HEK293 (cell line): ENCODE data around the gene HSD17B10.

ENCODE experiments used
- CTCF ChIA-PET: fragments of 350-600 bp; formaldehyde crosslinking; extraction: SDS; loops from one replicate; lab custom pipeline; 2021; ENCODE audit warnings: antibody characterized with exemption; lab: Yijun Ruan, JAX
- POLR2A ChIA-PET: fragments of 300-600 bp; formaldehyde crosslinking; extraction: SDS; loops from one replicate; lab custom pipeline; 2020; ENCODE audit warnings: antibody characterized with exemption, inconsistent platforms; lab: Yijun Ruan, JAX
- H3K27ac ChIP-seq: fragments of 200-500 bp; sonication (Bioruptor generic); 2 replicates; pipeline ENCODE4 v1.5.1; 2014; ENCODE audit warnings: low read depth, low read length, control low read depth, inconsistent platforms; ENCODE audit errors: extremely low read depth
- H3K36me3 ChIP-seq, 2 experiments: fragments of 200-500 bp in 1 of 2; sonication (Bioruptor generic) in 1 of 2; 1 replicate in 1 of 2; 2 replicates in 1 of 2; pipeline ENCODE4 v1.5.1; 2014 to 2017; ENCODE audit warnings: inconsistent platforms in 2 of 2, low read length in 2 of 2; ENCODE audit not compliant: control insufficient read depth in 2 of 2, insufficient read depth in 1 of 2
- H3K4me1 ChIP-seq: fragments of 200-500 bp; sonication (Bioruptor generic); 2 replicates; pipeline ENCODE4 v1.5.1; 2014; ENCODE audit warnings: mild to moderate bottlenecking, low read length, inconsistent platforms; ENCODE audit not compliant: control insufficient read depth, insufficient read depth
- H3K4me3 ChIP-seq: 2 replicates; pipeline ENCODE4 v1.5.1; 2011; ENCODE audit warnings: low read depth, mild to moderate bottlenecking, control low read depth, low read length, moderate library complexity
- H3K9me3 ChIP-seq: fragments of 200-500 bp; sonication (Bioruptor generic); 2 replicates; pipeline ENCODE4 v1.5.1; 2014; ENCODE audit warnings: low read depth, low read length, inconsistent platforms; ENCODE audit not compliant: control insufficient read depth, insufficient read depth
- BCL11A ChIP-seq: fragments of 450-650 bp; formaldehyde crosslinking; IDR thresholded peaks from 2 replicates; pipeline ENCODE4 v1.5.1; 2016; ENCODE audit warnings: low read depth, missing biosample characterization, missing genetic modification characterization
- KLF10 ChIP-seq: fragments of 450-650 bp; IDR thresholded peaks from 2 replicates; pipeline ENCODE4 v1.5.1; 2018; ENCODE audit warnings: missing biosample characterization, mild to moderate bottlenecking, missing genetic modification characterization
- KLF16 ChIP-seq: fragments of 450-650 bp; formaldehyde crosslinking; IDR thresholded peaks from 2 replicates; pipeline ENCODE4 v1.5.1; 2017; ENCODE audit warnings: missing biosample characterization, missing genetic modification characterization
- KLF9 ChIP-seq: fragments of 450-650 bp; formaldehyde crosslinking; IDR thresholded peaks from 2 replicates; pipeline ENCODE4 v1.5.1; 2016; ENCODE audit warnings: missing biosample characterization, missing genetic modification characterization, low read depth
- OVOL3 ChIP-seq: fragments of 450-650 bp; formaldehyde crosslinking; IDR thresholded peaks from 2 replicates; pipeline ENCODE4 v1.5.1; 2016; ENCODE audit warnings: missing biosample characterization, missing genetic modification characterization
- SP7 ChIP-seq: fragments of 450-650 bp; formaldehyde crosslinking; IDR thresholded peaks from 2 replicates; pipeline ENCODE4 v1.5.1; 2016; ENCODE audit warnings: missing biosample characterization, missing genetic modification characterization
- YY2 ChIP-seq: fragments of 450-650 bp; formaldehyde crosslinking; IDR thresholded peaks from 2 replicates; pipeline ENCODE4 v1.5.1; 2016; ENCODE audit warnings: missing biosample characterization, missing genetic modification characterization
- ZBTB44 ChIP-seq: fragments of 450-650 bp; IDR thresholded peaks from 2 replicates; pipeline ENCODE4 v1.5.1; 2018; ENCODE audit warnings: missing biosample characterization, mild to moderate bottlenecking, missing genetic modification characterization
- ZBTB8A ChIP-seq: fragments of 450-650 bp; formaldehyde crosslinking; IDR thresholded peaks from 2 replicates; pipeline ENCODE4 v1.5.1; 2016; ENCODE audit warnings: missing biosample characterization, missing genetic modification characterization
- ZNF133 ChIP-seq: fragments of 450-650 bp; formaldehyde crosslinking; IDR thresholded peaks from 2 replicates; pipeline ENCODE4 v1.5.1; 2016; ENCODE audit warnings: missing biosample characterization, missing genetic modification characterization
- ZNF140 ChIP-seq: fragments of 450-650 bp; formaldehyde crosslinking; IDR thresholded peaks from 2 replicates; pipeline ENCODE4 v1.5.1; 2016; ENCODE audit warnings: missing biosample characterization, missing genetic modification characterization
- ZNF148 ChIP-seq: fragments of 450-650 bp; formaldehyde crosslinking; IDR thresholded peaks from 2 replicates; pipeline ENCODE4 v1.5.0; 2017; ENCODE audit warnings: missing biosample characterization, missing genetic modification characterization, borderline replicate concordance
- ZNF214 ChIP-seq: fragments of 450-650 bp; formaldehyde crosslinking; IDR thresholded peaks from 2 replicates; pipeline ENCODE4 v1.5.1; 2017; ENCODE audit warnings: missing biosample characterization, mild to moderate bottlenecking, missing genetic modification characterization, borderline replicate concordance
- ZNF280C ChIP-seq: fragments of 450-650 bp; formaldehyde crosslinking; IDR thresholded peaks from 2 replicates; pipeline ENCODE4 v1.5.1; 2016; ENCODE audit warnings: missing biosample characterization, missing genetic modification characterization
- ZNF335 ChIP-seq: fragments of 450-650 bp; formaldehyde crosslinking; conservative IDR thresholded peaks from 2 replicates; pipeline ENCODE4 v1.5.1; 2016; ENCODE audit warnings: missing biosample characterization, missing genetic modification characterization
- ZNF501 ChIP-seq: fragments of 450-650 bp; formaldehyde crosslinking; IDR thresholded peaks from 2 replicates; pipeline ENCODE4 v1.5.1; 2016; ENCODE audit warnings: missing biosample characterization, missing genetic modification characterization
- ZNF548 ChIP-seq: fragments of 450-650 bp; formaldehyde crosslinking; IDR thresholded peaks from 2 replicates; pipeline ENCODE4 v1.5.1; 2016; ENCODE audit warnings: missing biosample characterization, missing genetic modification characterization
- ZNF549 ChIP-seq: fragments of 450-650 bp; IDR thresholded peaks from 2 replicates; pipeline ENCODE4 v1.5.1; 2018; ENCODE audit warnings: missing biosample characterization, missing genetic modification characterization, mild to moderate bottlenecking, inconsistent platforms, moderate library complexity
- ZNF561 ChIP-seq: fragments of 450-650 bp; IDR thresholded peaks from 2 replicates; pipeline ENCODE4 v1.5.1; 2018; ENCODE audit warnings: missing biosample characterization, missing genetic modification characterization, borderline replicate concordance
- ZNF580 ChIP-seq: fragments of 450-650 bp; formaldehyde crosslinking; IDR thresholded peaks from 2 replicates; pipeline ENCODE4 v1.5.1; 2016; ENCODE audit warnings: missing biosample characterization, missing genetic modification characterization
- ZNF600 ChIP-seq: fragments of 450-650 bp; formaldehyde crosslinking; IDR thresholded peaks from 2 replicates; pipeline ENCODE4 v1.5.1; 2016; ENCODE audit warnings: missing biosample characterization, missing genetic modification characterization
- ZNF623 ChIP-seq: fragments of 450-650 bp; formaldehyde crosslinking; IDR thresholded peaks from 2 replicates; pipeline ENCODE4 v1.5.1; 2016; ENCODE audit warnings: missing biosample characterization, missing genetic modification characterization
- ZNF626 ChIP-seq: fragments of 450-650 bp; sonication (Bioruptor Pico); formaldehyde crosslinking; IDR thresholded peaks from 2 replicates; pipeline ENCODE4 v1.5.1; 2018; ENCODE audit warnings: missing biosample characterization, missing genetic modification characterization, inconsistent platforms
- ZNF654 ChIP-seq: fragments of 450-650 bp; formaldehyde crosslinking; IDR thresholded peaks from 2 replicates; pipeline ENCODE4 v1.5.1; 2016; ENCODE audit warnings: low read depth, missing biosample characterization, missing genetic modification characterization
- ZNF670 ChIP-seq: fragments of 450-650 bp; formaldehyde crosslinking; IDR thresholded peaks from 2 replicates; pipeline ENCODE4 v1.5.1; 2016; ENCODE audit warnings: missing biosample characterization, missing genetic modification characterization, low read depth
- ZNF76 ChIP-seq: fragments of 450-650 bp; formaldehyde crosslinking; IDR thresholded peaks from 2 replicates; pipeline ENCODE4; 2016; ENCODE audit warnings: low read depth, missing biosample characterization, missing genetic modification characterization, borderline replicate concordance
- ZNF792 ChIP-seq: fragments of 450-650 bp; formaldehyde crosslinking; IDR thresholded peaks from 2 replicates; pipeline ENCODE4 v1.5.1; 2016; ENCODE audit warnings: missing biosample characterization, missing genetic modification characterization
- TF ChIP-seq, protein P1 (sequence below): fragments of 450-650 bp; formaldehyde crosslinking; IDR thresholded peaks from 2 replicates; pipeline ENCODE4 v1.5.1; 2016; ENCODE audit warnings: missing biosample characterization, missing genetic modification characterization
- TF ChIP-seq, protein P2 (sequence below): fragments of 450-650 bp; formaldehyde crosslinking; IDR thresholded peaks from 2 replicates; pipeline ENCODE4 v1.5.1; 2016; ENCODE audit warnings: missing biosample characterization, missing genetic modification characterization

HSD17B10 gene

GRCh38 chrX:53481816-53482465, 47.8 kb upstream of the HSD17B10 start:
- ChIA-PET CTCF (interaction anchor here (0.5 to 9.9 kb wide), 48 partner anchors 11 to 659 kb away, joined by 3 to 203 read pairs (median 4); partner anchors contain the start of genes RIBC1 and SMC1A), POLR2A (interaction anchor here (0.6 kb wide), 1 partner anchor 195 kb away, joined by 6 read pairs; no protein-coding TSS in a partner anchor)
- Histone ChIP-seq H3K4me3 (no peak overlapping the region), H3K27ac (no peak overlapping the region), H3K36me3 (no peaks in the 10 kb centered on the region), H3K4me1 (no peaks in the 10 kb centered on the region), H3K9me3 (no peaks in the 10 kb centered on the region)
- TF ChIP-seq ZNF280C (no peak), ZNF626 (tag by site-specific recombination) (no peak), ZNF580 (tag by site-specific recombination) (no peak), ZNF133 (tag by site-specific recombination) (no peak), YY2 (tag by site-specific recombination) (no peak), ZNF76 (tag by site-specific recombination) (no peak), SP7 (no peak), ZNF148 (tag by site-specific recombination) (no peak), ZBTB44 (tag by site-specific recombination) (no peak), ZNF792 (no peak), ZNF623 (no peak), OVOL3 (tag by site-specific recombination) (no peak), KLF16 (no peak), BCL11A (no peak), ZNF549 (tag by site-specific recombination) (no peak), ZNF561 (tag by site-specific recombination) (no peak), ZNF670 (no peak), ZNF548 (tag by site-specific recombination) (no peak), ZNF501 (tag by site-specific recombination) (no peak), ZNF140 (tag by site-specific recombination) (no peak), KLF10 (tag by site-specific recombination) (no peak), ZNF654 (tag by site-specific recombination) (peak; percentile 83), ZNF600 (tag by site-specific recombination) (no peak), ZBTB8A (tag by site-specific recombination) (no peak), ZNF214 (no peak), ZNF335 (tag by site-specific recombination) (no peak), KLF9 (tag by site-specific recombination) (no peak)
- TF ChIP-seq, protein P1, sequence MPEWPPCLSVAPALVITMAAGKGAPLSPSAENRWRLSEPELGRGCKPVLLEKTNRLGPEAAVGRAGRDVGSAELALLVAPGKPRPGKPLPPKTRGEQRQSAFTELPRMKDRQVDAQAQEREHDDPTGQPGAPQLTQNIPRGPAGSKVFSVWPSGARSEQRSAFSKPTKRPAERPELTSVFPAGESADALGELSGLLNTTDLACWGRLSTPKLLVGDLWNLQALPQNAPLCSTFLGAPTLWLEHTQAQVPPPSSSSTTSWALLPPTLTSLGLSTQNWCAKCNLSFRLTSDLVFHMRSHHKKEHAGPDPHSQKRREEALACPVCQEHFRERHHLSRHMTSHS (tag by site-specific recombination) = no peak
- TF ChIP-seq, protein P2, sequence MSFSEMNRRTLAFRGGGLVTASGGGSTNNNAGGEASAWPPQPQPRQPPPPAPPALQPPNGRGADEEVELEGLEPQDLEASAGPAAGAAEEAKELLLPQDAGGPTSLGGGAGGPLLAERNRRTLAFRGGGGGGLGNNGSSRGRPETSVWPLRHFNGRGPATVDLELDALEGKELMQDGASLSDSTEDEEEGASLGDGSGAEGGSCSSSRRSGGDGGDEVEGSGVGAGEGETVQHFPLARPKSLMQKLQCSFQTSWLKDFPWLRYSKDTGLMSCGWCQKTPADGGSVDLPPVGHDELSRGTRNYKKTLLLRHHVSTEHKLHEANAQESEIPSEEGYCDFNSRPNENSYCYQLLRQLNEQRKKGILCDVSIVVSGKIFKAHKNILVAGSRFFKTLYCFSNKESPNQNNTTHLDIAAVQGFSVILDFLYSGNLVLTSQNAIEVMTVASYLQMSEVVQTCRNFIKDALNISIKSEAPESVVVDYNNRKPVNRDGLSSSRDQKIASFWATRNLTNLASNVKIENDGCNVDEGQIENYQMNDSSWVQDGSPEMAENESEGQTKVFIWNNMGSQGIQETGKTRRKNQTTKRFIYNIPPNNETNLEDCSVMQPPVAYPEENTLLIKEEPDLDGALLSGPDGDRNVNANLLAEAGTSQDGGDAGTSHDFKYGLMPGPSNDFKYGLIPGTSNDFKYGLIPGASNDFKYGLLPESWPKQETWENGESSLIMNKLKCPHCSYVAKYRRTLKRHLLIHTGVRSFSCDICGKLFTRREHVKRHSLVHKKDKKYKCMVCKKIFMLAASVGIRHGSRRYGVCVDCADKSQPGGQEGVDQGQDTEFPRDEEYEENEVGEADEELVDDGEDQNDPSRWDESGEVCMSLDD (tag by site-specific recombination) = no peak
